HG03135 (cell line): ENCODE results near the gene BEST3.

Experiments used
- ATAC-seq: cut with Tn5 transposase; IDR thresholded peaks from one replicate; pipeline ENCODE4 v1.9.1; 2021; ENCODE audit warnings: mild to moderate bottlenecking, moderate library complexity; ENCODE audit not compliant: unreplicated experiment

BEST3 gene

GRCh38 chr12:69698769-69699540 lies at the start of gene BEST3:
TSS of gene BEST3 (minus strand) at chr12:69699303. CDS start at chr12:69697798, 1,505 bp downstream.
- ATAC-seq = no peak

- no peak for ATAC-seq
These were observed 45.0 kb upstream of the BEST3 start for GRCh38 chr12:69744109-69744508.

GRCh38 chr12:69739287-69740191 lies 40.4 kb upstream of the BEST3 start:
- ATAC-seq = peak; percentile 47

GRCh38 chr12:69738351-69739286 lies 39.5 kb upstream of the BEST3 start, which contains the start of gene RAB3IP:
TSS of gene RAB3IP (plus strand) at chr12:69738860. CDS start at chr12:69755409, 16,549 bp downstream.
- ATAC-seq = peak; percentile 82

GRCh38 chr12:69733638-69734037 lies 34.5 kb upstream of the BEST3 start:
- no peak for ATAC-seq

- ATAC-seq = no peak
These were observed 33.0 kb upstream of the BEST3 start for GRCh38 chr12:69732088-69732487.

GRCh38 chr12:69726922-69727321 lies 27.8 kb upstream of the BEST3 start:
- no peak for ATAC-seq

- no peak for ATAC-seq
These were observed 21.6 kb upstream of the BEST3 start for GRCh38 chr12:69720750-69721149.

GRCh38 chr12:69719336-69720316 lies 20.5 kb upstream of the BEST3 start:
- no peak for ATAC-seq

- ATAC-seq = no peak
These were observed 15.4 kb upstream of the BEST3 start for GRCh38 chr12:69714542-69714941.

- ATAC-seq = no peak
These were observed 13.7 kb upstream of the BEST3 start for GRCh38 chr12:69712826-69713225.

GRCh38 chr12:69708649-69709048 lies 9.5 kb upstream of the BEST3 start:
- no peak for ATAC-seq

GRCh38 chr12:69704357-69704756 lies 5.3 kb upstream of the BEST3 start:
- ATAC-seq = no peak

GRCh38 chr12:69703146-69703642 lies 4.1 kb upstream of the BEST3 start:
- ATAC-seq = no peak

GRCh38 chr12:69701826-69702225 lies 2.7 kb upstream of the BEST3 start:
- no peak for ATAC-seq

- no peak for ATAC-seq
These were observed 1.0 kb downstream of the BEST3 start for GRCh38 chr12:69698054-69698453.

GRCh38 chr12:69694123-69694522 lies 5.0 kb downstream of the BEST3 start:
- ATAC-seq = no peak

- no peak for ATAC-seq
These were observed 9.5 kb downstream of the BEST3 start for GRCh38 chr12:69689638-69690037.
